Activated T-helper 1 cell treated with Interleukin-2 at 50 U/mL for 16 hours (primary cell): ENCODE measurements around the gene PRSS16.
"Not testable (repeated sequence)": the region's sequence is repeated elsewhere in the genome, so short reads cannot be mapped to it uniquely, and the experiment has no call there.

Source experiments
- DNase-seq: peaks from one replicate; pipeline ENCODE4 v3.0.0-alpha.2; 2020; ENCODE audit warnings: low read depth

The PRSS16 gene

GRCh38 chr6:27242589-27243265 lies 4.8 kb upstream of the PRSS16 start:
- DNase-seq: no peak

DNA sequence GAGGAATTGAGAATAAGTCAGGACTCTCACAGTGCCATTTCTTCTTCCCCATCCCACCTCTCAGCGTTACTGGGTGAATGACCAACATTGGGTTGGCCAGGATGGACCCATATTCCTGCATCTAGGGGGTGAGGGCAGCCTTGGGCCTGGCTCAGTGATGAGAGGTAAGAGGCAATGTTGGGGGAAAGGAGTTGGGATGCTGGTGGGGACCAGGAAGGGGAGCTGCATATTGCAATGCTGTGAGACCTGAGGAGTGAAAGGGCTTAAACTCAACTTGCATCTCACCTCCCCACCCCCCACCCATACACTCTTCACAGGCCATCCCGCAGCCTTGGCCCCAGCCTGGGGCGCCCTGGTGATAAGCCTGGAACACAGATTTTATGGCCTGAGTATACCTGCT lies 1.3 kb downstream of the PRSS16 start:
- no peak for DNase-seq

GRCh38 chr6:27250277-27251111 lies 3.0 kb downstream of the PRSS16 start:
- DNase-seq: no peak

DNA sequence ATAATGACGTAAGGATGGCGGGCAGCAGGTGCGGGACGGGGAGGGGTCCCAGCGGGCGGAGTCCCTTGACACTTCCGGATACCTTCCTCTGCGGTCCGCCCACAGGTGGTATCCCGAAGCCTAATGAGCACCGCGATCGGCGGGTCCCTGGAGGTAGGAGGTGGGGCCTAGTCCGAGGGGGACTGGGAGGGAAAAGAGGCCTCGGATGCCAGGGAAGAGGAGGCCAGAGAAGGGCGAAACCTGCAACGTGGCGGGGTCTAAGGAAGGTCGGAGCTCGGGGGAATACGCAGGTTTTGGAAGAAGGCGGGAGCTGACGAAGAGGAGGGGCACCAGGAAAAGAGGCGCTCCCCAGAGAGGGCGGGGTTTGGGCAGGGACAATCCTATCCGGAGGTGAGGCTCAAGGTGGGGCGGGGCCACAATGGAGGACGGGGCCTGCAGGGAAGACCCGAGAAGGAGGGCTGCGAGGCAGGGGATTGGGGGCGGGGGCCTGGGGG lies 3.7 kb downstream of the PRSS16 start:
- peak; percentile 40 for DNase-seq

GRCh38 chr6:27251606-27252251 lies 4.2 kb downstream of the PRSS16 start:
- DNase-seq: peak; percentile 51

GRCh38 chr6:27254566-27254965 lies 7.1 kb downstream of the PRSS16 start:
- DNase-seq: no peak

GRCh38 chr6:27255866-27256265 lies 8.4 kb downstream of the PRSS16 start:
- no peak for DNase-seq

DNA sequence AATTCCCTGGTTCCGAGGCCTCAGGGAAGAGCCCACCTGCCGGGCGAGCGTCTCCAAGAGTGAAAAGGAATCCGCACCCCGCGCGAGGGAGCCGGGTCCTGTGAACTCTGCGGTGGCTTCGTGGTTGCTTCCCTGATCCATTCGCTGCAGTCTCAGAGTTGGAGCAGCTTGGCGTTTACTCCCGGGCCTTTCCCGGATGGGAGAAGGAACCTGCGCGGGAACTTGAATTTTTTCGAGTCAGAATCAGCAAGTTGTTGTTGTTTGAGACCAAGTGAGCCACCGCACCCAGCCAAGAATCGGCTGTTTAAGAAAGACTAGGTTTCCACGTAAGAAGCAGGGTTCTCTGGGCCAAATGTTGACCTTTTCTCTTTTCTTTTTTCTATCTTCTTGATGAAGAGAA lies 12.9 kb downstream of the PRSS16 start:
- no peak for DNase-seq

- DNase-seq: no peak
Observed at GRCh38 chr6:27260836-27261375, 13.4 kb downstream of the PRSS16 start.

DNA sequence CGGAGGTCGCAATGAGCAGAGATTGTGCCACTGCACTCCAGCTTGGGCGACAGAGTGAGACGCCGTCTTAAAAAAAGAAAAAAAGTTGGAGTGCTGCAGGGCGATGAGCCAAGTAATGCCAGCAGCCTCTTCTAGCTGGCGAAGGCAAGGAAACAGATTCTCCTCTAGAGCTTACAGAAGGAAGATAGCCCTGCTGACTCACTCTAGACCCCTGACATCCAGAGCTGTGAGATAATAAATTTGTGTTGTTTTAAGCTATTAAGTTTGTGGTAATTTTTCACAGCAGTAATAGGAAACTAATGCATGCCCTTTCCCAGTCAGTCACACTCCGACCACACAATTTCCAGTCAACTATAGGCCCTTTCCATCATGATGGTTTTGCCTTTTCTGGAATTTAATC lies 16.4 kb downstream of the PRSS16 start:
- DNase-seq: no peak

- DNase-seq: not testable (repeated sequence)
Observed at GRCh38 chr6:27267003-27267402, 19.5 kb downstream of the PRSS16 start.

DNA sequence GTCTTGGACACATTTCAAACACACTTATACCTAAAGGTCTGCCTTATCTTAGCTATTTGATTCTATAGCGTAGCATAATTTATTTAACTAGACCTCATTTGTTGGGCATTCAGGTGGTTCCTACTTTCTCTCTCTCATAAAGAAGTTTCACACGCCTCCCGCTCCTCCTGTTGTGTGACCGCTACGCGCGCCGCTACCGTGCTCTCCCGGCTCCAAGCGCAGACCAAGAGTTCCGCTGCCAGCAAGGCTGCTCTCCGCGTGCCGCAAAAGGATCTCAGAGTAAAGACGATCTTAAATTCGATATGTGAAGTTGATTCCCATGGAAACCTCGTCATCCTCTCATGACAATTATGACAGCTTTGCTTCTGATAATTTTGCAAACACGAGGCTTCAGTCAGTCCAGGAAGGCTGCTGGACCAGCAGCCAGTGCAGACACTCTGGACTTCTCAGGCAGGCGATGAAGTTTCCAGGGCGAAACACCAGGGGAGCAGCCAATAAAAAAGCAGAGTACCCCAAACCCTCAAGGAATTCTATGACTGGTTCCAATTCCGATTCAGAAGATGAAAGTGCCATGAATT lies 20.4 kb downstream of the PRSS16 start:
- DNase-seq: no peak

DNA sequence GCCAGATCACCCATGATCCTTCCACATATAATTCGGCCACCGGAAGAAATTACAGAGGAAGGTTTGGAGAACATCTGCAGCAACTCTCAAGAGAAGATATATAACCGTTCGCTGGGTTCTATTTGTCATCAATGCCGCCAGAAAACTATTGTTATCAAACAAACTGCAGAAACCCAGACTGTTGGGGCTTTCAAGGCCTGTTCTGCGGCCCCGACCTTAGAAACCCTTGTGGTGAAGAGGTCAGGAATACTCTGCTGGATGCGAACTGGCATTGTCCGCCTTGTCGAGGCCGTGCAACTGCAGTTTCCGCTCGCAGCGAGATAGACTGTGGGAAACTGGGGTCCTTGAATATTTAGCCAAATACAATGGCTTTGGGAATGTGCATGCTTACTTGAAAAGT lies 21.3 kb downstream of the PRSS16 start:
- no peak for DNase-seq

GRCh38 chr6:27273783-27274182 lies 26.3 kb downstream of the PRSS16 start:
- DNase-seq: no peak

DNA sequence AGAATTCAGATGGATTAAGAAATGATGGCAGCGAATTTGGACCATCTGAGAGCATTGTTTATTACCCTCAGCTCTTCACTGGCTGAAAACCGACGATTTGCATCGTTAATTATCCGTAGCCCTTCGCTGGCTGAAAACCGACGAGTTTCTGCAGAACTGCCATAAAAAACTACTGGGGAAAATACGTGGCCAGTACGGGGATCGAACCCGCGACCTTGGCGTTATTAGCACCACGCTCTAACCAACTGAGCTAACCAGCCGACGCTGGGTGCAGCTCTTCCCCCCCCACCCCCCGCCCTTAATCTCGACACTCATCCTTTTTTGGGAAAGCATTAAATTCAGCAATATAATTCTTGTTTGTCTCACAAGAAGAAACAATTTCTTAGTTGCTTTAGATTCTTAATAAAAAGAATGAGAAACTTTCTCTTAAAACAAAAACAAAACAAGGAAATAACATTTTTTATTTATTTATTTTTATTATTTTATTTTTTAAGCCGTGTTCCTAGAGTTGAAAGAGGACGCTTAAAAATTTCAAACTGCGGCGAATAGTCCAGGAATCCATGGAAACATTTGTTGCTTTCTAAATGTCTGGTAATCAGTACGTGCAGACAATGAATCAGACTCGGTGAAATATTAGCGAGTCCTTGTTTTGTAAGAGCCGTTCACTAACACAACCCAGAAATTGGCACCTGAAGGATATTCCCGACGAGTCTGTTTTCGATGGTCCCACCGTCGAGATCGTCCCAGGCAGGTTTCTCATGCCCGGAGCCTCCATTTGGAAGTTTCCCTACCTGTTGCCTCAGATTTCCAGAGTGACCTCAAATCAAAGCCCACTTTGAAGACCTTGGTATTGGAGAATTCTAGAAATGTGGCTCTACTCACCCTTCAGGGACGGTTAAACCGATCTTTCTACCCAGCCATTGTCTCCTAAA lies 27.8 kb downstream of the PRSS16 start:
- no peak for DNase-seq

DNA sequence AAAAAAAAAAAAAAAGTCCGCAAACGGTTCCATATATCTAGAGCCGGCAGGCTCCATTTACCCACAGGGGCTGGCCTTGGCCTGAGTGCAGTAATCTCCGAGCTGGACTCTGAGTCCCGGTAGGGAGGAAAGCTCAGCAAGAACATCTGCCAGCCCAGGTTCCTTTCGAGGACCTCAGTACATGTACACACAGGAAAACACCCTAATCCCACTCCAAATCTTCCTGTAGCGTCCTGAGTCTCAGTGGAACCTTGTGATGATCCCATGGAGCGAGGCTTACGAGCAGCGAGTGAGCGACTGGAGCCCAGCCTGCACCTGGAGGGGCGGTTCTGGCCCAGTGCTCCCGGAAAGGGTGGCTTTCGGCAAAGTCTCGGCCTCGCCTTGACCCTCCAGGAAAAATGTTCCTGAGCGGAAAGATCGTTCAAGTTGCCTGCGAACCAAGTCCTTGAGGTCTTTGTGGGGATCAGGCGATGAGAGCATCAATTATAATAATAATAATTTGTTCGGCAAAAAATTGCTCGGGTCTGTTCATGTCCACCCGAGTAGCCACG lies 32.1 kb downstream of the PRSS16 start:
- no peak for DNase-seq

DNA sequence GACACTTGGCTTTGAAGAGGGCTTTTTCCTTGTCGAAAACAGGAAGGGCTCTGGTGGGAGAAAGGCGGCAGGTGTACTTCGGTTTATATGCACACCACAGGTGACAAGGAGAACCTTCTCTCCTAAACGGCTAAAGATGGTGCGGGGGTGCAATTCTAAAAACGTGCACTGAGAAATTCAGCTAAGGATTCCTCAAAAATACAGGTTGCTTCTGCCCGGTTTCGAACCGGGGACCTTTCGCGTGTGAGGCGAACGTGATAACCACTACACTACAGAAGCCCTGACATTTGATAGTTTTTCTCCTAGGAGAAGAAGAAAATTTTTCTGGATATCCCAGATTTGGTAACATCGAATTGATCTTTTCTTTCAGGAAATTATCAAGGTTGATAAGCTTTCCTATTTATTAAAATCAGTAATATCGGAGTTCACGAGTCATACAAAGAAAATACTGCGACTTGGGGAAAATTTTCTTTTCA lies 32.6 kb downstream of the PRSS16 start:
- no peak for DNase-seq

- DNase-seq: no peak
Observed at GRCh38 chr6:27280540-27281000, 33.1 kb downstream of the PRSS16 start.

DNA sequence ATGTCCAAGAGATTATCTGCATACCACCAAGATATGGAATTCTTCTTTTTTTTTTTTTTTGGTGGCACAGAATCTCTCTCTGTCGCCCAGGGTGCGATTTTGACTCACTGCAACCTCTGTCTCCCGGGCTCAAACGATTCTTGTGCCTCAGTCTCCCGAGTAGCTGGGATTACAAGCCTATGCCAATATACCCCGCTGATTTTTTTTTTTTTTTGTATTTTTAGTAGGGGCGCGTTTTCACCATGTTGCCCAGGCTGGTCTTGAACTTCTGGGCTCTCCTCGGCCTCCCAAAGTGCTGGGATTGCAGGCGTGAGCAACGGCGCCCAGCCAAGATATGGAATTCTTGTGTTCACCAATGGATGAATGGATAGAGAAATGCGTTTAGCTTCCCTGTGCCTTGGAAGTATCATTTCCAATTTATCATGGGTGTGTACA lies 33.6 kb downstream of the PRSS16 start:
- DNase-seq: no peak

DNA sequence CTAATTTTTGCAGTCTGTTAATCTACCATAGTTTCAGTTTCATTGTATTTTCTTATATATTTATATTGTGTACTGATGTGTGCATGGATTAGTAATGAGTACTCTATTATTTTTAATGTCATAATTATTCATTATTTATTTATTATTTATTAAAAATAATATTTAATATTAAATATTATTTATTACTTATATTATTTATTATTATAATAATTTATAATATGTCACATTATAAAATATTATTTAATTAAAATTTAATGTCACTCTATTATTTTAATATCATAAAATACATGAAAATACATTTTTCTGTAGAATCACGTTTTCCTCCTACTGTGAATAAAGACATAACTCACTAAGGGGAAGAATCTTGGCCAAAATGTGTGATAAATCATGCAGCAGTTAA lies 34.1 kb downstream of the PRSS16 start:
- DNase-seq: no peak

GRCh38 chr6:27283279-27283678 lies 35.8 kb downstream of the PRSS16 start:
- DNase-seq: no peak
